ENCODE data around the gene FAM120C. TPM values are rescaled to one million over a fixed set of nuclear protein-coding genes. Genes with fewer than 3 reads are reported as not detected.

FAM120C gene
- total and polyA plus RNA-seq, 2 experiments from 2014 or later: 9.3 to 9.8 TPM

DNA sequence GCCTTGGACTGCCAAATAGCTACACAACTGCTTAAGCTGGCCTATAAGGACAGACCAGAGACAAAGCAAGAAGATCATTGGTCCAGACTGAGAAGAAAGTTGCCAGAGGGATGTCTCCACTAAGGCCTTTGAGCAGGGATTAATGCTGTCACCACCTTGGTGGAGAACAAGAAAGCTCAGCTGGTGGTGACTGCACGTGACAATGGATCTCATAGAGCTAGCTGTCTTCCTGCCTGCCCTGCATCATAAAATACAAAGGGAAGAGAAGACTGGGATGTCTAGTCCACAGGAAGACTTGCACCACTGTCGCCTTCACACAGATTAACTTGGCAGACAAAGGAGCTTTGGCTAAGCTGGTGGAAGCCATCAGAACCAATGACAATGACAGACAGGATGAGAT lies 40.5 kb upstream of the FAM120C start:
- Histone ChIP-seq H3K4me3 (no peak overlapping the region), H3K27ac (ENCODE audit: low read depth) (no peak overlapping the region), H3K36me3 (ENCODE audit: insufficient read depth) (0 out of 2 replicates have a peak, but pooled peaks cover 3% of the 10 kb centered on the region), H3K4me2 (no peak overlapping the region), H3K79me2 (replicated peaks; ENCODE audit: insufficient read depth) (no peaks in the 10 kb centered on the region), H3K9me2 (ENCODE audit: insufficient read depth) (no peaks in the 10 kb centered on the region), H2AFZ (no peak overlapping the region), H3K27me3 (ENCODE audit: insufficient read depth) (no peaks in the 10 kb centered on the region), H3F3A (replicated peaks; ENCODE audit: low read depth) (no peaks in the 10 kb centered on the region), H3K4me1 (ENCODE audit: insufficient read depth) (no peaks in the 10 kb centered on the region), H4K20me1 (replicated peaks; ENCODE audit: insufficient read depth) (no peaks in the 10 kb centered on the region)
- Mint-ChIP-seq H3K4me3 (no peak overlapping the region), H3K9me3 (no peaks in the 10 kb centered on the region), H3K36me3 (ENCODE audit: low read depth) (no peaks in the 10 kb centered on the region; the same call in 2 of the 3 replicates), H3K4me1 (no peaks in the 10 kb centered on the region), H3K27ac (no peak overlapping the region), H3K27me3 (ENCODE audit: insufficient read depth, low read depth, poor library complexity) (no peaks in the 10 kb centered on the region)
- ATAC-seq (no peak), DNase-seq (ENCODE audit: low spot score) (no peak)
- TF ChIP-seq, protein P1, sequence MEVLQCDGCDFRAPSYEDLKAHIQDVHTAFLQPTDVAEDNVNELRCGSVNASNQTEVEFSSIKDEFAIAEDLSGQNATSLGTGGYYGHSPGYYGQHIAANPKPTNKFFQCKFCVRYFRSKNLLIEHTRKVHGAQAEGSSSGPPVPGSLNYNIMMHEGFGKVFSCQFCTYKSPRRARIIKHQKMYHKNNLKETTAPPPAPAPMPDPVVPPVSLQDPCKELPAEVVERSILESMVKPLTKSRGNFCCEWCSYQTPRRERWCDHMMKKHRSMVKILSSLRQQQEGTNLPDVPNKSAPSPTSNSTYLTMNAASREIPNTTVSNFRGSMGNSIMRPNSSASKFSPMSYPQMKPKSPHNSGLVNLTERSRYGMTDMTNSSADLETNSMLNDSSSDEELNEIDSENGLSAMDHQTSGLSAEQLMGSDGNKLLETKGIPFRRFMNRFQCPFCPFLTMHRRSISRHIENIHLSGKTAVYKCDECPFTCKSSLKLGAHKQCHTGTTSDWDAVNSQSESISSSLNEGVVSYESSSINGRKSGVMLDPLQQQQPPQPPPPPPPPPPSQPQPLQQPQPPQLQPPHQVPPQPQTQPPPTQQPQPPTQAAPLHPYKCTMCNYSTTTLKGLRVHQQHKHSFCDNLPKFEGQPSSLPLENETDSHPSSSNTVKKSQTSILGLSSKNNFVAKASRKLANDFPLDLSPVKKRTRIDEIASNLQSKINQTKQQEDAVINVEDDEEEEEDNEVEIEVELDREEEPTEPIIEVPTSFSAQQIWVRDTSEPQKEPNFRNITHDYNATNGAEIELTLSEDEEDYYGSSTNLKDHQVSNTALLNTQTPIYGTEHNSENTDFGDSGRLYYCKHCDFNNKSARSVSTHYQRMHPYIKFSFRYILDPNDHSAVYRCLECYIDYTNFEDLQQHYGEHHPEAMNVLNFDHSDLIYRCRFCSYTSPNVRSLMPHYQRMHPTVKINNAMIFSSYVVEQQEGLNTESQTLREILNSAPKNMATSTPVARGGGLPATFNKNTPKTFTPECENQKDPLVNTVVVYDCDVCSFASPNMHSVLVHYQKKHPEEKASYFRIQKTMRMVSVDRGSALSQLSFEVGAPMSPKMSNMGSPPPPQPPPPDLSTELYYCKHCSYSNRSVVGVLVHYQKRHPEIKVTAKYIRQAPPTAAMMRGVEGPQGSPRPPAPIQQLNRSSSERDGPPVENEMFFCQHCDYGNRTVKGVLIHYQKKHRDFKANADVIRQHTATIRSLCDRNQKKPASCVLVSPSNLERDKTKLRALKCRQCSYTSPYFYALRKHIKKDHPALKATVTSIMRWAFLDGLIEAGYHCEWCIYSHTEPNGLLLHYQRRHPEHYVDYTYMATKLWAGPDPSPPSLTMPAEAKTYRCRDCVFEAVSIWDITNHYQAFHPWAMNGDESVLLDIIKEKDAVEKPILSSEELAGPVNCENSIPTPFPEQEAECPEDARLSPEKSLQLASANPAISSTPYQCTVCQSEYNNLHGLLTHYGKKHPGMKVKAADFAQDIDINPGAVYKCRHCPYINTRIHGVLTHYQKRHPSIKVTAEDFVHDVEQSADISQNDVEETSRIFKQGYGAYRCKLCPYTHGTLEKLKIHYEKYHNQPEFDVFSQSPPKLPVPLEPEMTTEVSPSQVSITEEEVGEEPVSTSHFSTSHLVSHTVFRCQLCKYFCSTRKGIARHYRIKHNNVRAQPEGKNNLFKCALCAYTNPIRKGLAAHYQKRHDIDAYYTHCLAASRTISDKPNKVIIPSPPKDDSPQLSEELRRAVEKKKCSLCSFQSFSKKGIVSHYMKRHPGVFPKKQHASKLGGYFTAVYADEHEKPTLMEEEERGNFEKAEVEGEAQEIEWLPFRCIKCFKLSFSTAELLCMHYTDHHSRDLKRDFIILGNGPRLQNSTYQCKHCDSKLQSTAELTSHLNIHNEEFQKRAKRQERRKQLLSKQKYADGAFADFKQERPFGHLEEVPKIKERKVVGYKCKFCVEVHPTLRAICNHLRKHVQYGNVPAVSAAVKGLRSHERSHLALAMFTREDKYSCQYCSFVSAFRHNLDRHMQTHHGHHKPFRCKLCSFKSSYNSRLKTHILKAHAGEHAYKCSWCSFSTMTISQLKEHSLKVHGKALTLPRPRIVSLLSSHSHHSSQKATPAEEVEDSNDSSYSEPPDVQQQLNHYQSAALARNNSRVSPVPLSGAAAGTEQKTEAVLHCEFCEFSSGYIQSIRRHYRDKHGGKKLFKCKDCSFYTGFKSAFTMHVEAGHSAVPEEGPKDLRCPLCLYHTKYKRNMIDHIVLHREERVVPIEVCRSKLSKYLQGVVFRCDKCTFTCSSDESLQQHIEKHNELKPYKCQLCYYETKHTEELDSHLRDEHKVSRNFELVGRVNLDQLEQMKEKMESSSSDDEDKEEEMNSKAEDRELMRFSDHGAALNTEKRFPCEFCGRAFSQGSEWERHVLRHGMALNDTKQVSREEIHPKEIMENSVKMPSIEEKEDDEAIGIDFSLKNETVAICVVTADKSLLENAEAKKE (CRISPR knock-in tag; IDR thresholded peaks at IDR 0.05): no peak
- TF ChIP-seq, protein P2, sequence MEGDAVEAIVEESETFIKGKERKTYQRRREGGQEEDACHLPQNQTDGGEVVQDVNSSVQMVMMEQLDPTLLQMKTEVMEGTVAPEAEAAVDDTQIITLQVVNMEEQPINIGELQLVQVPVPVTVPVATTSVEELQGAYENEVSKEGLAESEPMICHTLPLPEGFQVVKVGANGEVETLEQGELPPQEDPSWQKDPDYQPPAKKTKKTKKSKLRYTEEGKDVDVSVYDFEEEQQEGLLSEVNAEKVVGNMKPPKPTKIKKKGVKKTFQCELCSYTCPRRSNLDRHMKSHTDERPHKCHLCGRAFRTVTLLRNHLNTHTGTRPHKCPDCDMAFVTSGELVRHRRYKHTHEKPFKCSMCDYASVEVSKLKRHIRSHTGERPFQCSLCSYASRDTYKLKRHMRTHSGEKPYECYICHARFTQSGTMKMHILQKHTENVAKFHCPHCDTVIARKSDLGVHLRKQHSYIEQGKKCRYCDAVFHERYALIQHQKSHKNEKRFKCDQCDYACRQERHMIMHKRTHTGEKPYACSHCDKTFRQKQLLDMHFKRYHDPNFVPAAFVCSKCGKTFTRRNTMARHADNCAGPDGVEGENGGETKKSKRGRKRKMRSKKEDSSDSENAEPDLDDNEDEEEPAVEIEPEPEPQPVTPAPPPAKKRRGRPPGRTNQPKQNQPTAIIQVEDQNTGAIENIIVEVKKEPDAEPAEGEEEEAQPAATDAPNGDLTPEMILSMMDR (conservative IDR thresholded peaks at IDR 0.05; ENCODE audit: low read depth in 2 of 2): no peak
- no peak for TF ChIP-seq JUNB (IDR thresholded peaks at IDR 0.05; ENCODE audit: unreplicated experiment)
- TF ChIP-seq STAT1 (IDR thresholded peaks at IDR 0.05; ENCODE audit: unreplicated experiment): no peak
- TF ChIP-seq EZH2phosphoT487 (IDR thresholded peaks at IDR 0.05; ENCODE audit: unreplicated experiment): no peak
- TF ChIP-seq, protein P3, sequence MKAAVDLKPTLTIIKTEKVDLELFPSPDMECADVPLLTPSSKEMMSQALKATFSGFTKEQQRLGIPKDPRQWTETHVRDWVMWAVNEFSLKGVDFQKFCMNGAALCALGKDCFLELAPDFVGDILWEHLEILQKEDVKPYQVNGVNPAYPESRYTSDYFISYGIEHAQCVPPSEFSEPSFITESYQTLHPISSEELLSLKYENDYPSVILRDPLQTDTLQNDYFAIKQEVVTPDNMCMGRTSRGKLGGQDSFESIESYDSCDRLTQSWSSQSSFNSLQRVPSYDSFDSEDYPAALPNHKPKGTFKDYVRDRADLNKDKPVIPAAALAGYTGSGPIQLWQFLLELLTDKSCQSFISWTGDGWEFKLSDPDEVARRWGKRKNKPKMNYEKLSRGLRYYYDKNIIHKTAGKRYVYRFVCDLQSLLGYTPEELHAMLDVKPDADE (IDR thresholded peaks at IDR 0.05): no peak
- no peak for TF ChIP-seq CREB1 (CRISPR knock-in tag; IDR thresholded peaks at IDR 0.05; ENCODE audit: low read depth)
- TF ChIP-seq EZH2 (IDR thresholded peaks at IDR 0.05; ENCODE audit: low read depth, unreplicated experiment): no peak
- no peak for TF ChIP-seq ZNF331 (CRISPR knock-in tag; IDR thresholded peaks at IDR 0.05; ENCODE audit: low read depth)
- no peak for TF ChIP-seq POLR2AphosphoS5 (IDR thresholded peaks at IDR 0.05; ENCODE audit: low read depth)
- no peak for TF ChIP-seq NANOG (IDR thresholded peaks at IDR 0.05; ENCODE audit: borderline replicate concordance)
- TF ChIP-seq, protein P4, sequence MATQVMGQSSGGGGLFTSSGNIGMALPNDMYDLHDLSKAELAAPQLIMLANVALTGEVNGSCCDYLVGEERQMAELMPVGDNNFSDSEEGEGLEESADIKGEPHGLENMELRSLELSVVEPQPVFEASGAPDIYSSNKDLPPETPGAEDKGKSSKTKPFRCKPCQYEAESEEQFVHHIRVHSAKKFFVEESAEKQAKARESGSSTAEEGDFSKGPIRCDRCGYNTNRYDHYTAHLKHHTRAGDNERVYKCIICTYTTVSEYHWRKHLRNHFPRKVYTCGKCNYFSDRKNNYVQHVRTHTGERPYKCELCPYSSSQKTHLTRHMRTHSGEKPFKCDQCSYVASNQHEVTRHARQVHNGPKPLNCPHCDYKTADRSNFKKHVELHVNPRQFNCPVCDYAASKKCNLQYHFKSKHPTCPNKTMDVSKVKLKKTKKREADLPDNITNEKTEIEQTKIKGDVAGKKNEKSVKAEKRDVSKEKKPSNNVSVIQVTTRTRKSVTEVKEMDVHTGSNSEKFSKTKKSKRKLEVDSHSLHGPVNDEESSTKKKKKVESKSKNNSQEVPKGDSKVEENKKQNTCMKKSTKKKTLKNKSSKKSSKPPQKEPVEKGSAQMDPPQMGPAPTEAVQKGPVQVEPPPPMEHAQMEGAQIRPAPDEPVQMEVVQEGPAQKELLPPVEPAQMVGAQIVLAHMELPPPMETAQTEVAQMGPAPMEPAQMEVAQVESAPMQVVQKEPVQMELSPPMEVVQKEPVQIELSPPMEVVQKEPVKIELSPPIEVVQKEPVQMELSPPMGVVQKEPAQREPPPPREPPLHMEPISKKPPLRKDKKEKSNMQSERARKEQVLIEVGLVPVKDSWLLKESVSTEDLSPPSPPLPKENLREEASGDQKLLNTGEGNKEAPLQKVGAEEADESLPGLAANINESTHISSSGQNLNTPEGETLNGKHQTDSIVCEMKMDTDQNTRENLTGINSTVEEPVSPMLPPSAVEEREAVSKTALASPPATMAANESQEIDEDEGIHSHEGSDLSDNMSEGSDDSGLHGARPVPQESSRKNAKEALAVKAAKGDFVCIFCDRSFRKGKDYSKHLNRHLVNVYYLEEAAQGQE (IDR thresholded peaks at IDR 0.05; ENCODE audit: unreplicated experiment): no peak
- TF ChIP-seq ZNF114 (CRISPR knock-in tag; IDR thresholded peaks at IDR 0.05): no peak
